ENCODE data around the gene CD209.

The CD209 gene

DNA sequence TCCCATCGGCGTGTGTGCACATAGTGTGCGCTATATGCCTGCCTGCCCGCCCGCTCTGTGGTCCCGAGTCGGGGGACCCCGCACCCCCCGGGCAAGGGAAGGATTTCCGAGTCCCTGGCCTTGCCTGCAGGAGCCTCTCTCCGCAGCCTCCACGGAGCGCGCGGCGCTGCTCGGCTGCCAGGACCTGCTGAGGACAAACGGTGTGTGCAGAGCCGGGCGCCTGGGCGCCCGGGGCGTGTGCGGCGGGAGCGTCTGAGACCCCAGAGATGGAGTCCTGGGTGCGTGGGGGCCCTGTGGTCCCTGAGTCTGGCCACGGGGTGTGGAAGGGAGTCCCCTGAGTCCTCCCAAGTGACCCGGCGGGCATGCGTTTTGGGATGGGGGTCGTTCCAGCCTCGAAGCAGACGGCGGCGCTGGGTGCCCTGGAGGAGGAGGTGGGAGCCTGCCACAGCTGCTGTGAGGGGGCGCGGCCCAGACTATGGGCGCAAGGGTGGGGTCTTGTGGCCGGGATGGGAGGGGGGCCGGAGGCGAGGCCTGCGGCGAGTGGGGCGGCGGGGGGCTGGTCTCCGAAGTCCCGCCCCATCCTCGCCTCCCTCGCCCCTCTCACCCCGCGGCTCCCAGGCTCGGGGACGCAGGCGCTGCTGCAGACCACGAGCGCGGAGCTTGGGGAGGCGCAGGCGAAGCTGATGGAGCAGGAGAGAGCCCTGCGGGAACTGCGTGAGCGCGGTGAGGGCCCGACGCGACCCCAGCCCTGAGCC, 41.0 kb upstream of the CD209 start:
- Histone ChIP-seq H3K4me3 (no peak overlapping the region), H3K9me3 (ENCODE audit: low read depth, low read length) (no peaks in the 10 kb centered on the region), H3K36me3 (ENCODE audit: insufficient read depth, low read length) (no peaks in the 10 kb centered on the region), H3K9ac (ENCODE audit: insufficient read length) (no peak overlapping the region), H3K27ac (no peak overlapping the region)
- DNase-seq (ENCODE audit: low read depth, low spot score), result no peak
- no peak for TF ChIP-seq POLR2AphosphoS5 (IDR thresholded peaks at IDR 0.05; ENCODE audit: borderline replicate concordance, low read depth, low read length)
- TF ChIP-seq EZH2 (IDR thresholded peaks at IDR 0.05), result no peak
- no peak for TF ChIP-seq FOXP2 (optimal IDR thresholded peaks at IDR 0.05; ENCODE audit: control extremely low read depth, extremely low read length, insufficient read depth)

DNA sequence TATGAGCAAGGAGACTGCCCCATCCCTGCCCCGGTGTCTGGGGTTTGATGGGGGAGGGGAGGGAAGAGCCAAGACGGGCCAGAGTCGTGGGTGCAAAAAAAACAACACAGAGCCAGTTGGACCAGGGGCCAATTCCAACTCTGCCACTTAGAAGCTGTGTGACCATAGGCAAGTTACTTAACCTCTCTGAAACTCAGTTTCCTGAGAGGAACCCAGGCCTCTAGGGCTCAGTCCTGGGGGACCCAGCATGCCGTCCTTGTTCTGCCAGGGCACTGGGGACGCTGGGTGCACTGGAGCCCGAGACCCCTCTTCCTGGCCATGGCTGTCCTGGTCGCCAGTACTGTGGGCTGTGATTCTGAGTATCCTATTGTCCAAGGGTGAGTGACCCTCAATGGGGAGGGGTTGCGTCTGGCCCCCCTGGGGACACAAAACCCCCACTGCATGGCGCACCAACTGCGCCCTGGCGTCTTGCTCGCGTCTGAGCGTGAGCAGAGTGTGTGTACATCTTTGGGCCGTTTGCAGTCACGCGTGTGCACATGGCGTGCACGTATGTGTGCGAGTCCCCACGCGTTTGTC, 40.4 kb upstream of the CD209 start:
- no peaks in the 10 kb centered on the region for H3K36me3 ChIP-seq (ENCODE audit: insufficient read depth, low read length)
- DNase-seq (ENCODE audit: low read depth, low spot score), result no peak
- H3K9ac ChIP-seq (ENCODE audit: insufficient read length), result no peak overlapping the region
- H3K4me3 ChIP-seq, result no peak overlapping the region
- no peak overlapping the region for H3K27ac ChIP-seq
- TF ChIP-seq EZH2 (IDR thresholded peaks at IDR 0.05), result no peak
- TF ChIP-seq POLR2AphosphoS5 (IDR thresholded peaks at IDR 0.05; ENCODE audit: borderline replicate concordance, low read depth, low read length), result no peak
- no peak for TF ChIP-seq FOXP2 (optimal IDR thresholded peaks at IDR 0.05; ENCODE audit: control extremely low read depth, extremely low read length, insufficient read depth)
- H3K9me3 ChIP-seq (ENCODE audit: low read depth, low read length), result no peaks in the 10 kb centered on the region

DNA sequence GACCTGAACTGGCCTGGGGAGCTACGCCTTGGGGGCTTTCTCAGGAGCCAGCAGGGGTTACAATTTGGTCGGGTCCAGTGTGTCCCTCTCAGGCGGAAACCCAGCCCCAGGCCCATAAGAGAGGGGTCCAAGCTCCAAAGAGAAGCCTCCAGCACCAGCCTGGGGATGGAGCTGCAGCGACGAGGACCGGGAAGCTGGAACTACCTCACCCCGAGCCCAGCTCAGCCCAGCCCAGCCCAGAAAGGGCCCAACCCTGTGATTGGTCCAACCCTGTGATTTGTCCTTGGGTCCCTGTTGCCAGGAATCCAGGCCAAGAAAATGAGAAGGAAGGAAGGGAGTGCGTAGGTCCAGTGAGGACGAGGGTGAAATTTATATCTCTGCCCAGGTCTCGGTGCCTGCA, 39.8 kb upstream of the CD209 start:
- H3K27ac ChIP-seq, result no peak overlapping the region
- no peaks in the 10 kb centered on the region for H3K36me3 ChIP-seq (ENCODE audit: insufficient read depth, low read length)
- H3K9me3 ChIP-seq (ENCODE audit: low read depth, low read length), result no peaks in the 10 kb centered on the region
- no peak for TF ChIP-seq FOXP2 (optimal IDR thresholded peaks at IDR 0.05; ENCODE audit: control extremely low read depth, extremely low read length, insufficient read depth)
- TF ChIP-seq EZH2 (IDR thresholded peaks at IDR 0.05), result no peak
- TF ChIP-seq POLR2AphosphoS5 (IDR thresholded peaks at IDR 0.05; ENCODE audit: borderline replicate concordance, low read depth, low read length), result no peak
- H3K4me3 ChIP-seq, result no peak overlapping the region
- H3K9ac ChIP-seq (ENCODE audit: insufficient read length), result no peak overlapping the region
- no peak for DNase-seq (ENCODE audit: low read depth, low spot score)

DNA sequence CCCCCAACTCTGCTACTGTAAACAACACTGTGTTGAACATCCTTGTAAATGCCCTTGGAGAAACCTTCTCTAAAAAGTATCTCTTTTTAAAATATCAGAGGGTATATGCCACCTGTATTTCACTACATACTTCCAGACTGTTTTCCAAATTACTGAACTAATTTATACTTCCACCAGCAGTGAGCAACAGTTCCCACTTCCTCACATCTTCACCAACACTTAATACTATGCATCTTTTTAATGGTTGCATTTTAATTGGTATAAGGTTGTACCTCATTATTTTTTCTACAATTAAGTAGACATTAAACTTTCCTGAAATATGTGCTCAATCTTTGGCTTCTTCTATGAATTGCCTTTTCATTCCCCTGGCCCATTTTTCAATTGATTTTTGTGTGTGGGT, 37.5 kb upstream of the CD209 start:
- H3K27ac ChIP-seq, result no peak overlapping the region

DNA sequence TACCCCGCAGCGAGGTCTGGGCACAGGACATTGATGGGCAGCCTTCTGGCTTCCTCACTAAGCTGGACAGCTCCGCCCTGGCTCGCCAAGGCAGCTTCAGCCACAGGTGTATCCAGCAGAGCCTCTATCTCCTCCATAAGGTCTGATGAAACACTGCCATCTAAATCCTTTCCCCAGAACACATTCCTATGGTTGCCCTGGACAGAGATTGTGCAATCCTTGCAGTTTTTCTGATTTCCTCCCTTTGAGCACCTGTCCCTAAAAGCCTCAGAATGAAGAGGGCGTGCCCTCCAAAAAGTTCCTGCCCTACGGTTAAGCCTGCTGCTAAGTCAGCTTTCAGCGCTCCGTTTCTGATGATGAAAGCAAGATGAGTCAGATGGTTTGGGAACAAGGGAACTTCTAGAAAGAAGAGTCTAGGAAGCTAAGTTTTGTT, 36.7 kb upstream of the CD209 start:
- H3K4me3 ChIP-seq, result no peak overlapping the region
- H3K9ac ChIP-seq (ENCODE audit: insufficient read length), result no peak overlapping the region
- no peaks in the 10 kb centered on the region for H3K36me3 ChIP-seq (ENCODE audit: insufficient read depth, low read length)
- no peak for TF ChIP-seq POLR2AphosphoS5 (IDR thresholded peaks at IDR 0.05; ENCODE audit: borderline replicate concordance, low read depth, low read length)
- TF ChIP-seq FOXP2 (optimal IDR thresholded peaks at IDR 0.05; ENCODE audit: control extremely low read depth, extremely low read length, insufficient read depth), result no peak
- TF ChIP-seq EZH2 (IDR thresholded peaks at IDR 0.05), result no peak
- no peak overlapping the region for H3K27ac ChIP-seq
- no peak for DNase-seq (ENCODE audit: low read depth, low spot score)
- no peaks in the 10 kb centered on the region for H3K9me3 ChIP-seq (ENCODE audit: low read depth, low read length)

More for the DNA sequence above, 37.5 kb upstream of the CD209 start:
- TF ChIP-seq EZH2 (IDR thresholded peaks at IDR 0.05), result no peak
- no peak for TF ChIP-seq POLR2AphosphoS5 (IDR thresholded peaks at IDR 0.05; ENCODE audit: borderline replicate concordance, low read depth, low read length)
- no peak for TF ChIP-seq FOXP2 (optimal IDR thresholded peaks at IDR 0.05; ENCODE audit: control extremely low read depth, extremely low read length, insufficient read depth)
- DNase-seq (ENCODE audit: low read depth, low spot score), result no peak
- Histone ChIP-seq H3K9me3 (ENCODE audit: low read depth, low read length) (no peaks in the 10 kb centered on the region), H3K36me3 (ENCODE audit: insufficient read depth, low read length) (no peaks in the 10 kb centered on the region), H3K9ac (ENCODE audit: insufficient read length) (no peak overlapping the region), H3K4me3 (no peak overlapping the region)

DNA sequence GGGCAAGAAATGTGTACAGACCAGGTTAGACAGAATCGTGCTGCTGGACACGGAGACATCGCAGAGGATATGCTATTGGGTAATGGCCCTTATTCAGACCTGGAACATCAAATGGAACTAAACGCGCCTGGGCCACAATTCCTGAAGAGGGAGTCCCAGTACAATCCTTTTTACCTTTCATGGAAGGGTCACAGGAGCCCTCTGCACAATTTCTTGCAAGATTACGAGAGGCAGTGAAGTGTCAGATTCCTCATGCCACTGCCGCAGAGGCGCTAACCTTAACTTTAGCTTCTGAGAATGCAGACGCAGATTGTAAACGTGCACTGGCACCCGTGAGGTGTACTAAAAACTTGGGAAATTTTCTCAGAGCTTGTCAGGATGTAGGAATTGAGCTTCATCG, 33.8 kb upstream of the CD209 start:
- no peak overlapping the region for H3K27ac ChIP-seq
- TF ChIP-seq EZH2 (IDR thresholded peaks at IDR 0.05) (no peak), FOXP2 (optimal IDR thresholded peaks at IDR 0.05; ENCODE audit: control extremely low read depth, extremely low read length, insufficient read depth) (no peak), POLR2AphosphoS5 (IDR thresholded peaks at IDR 0.05; ENCODE audit: borderline replicate concordance, low read depth, low read length) (no peak)
- H3K9ac ChIP-seq (ENCODE audit: insufficient read length), result no peak overlapping the region
- no peaks in the 10 kb centered on the region for H3K9me3 ChIP-seq (ENCODE audit: low read depth, low read length)
- no peaks in the 10 kb centered on the region for H3K36me3 ChIP-seq (ENCODE audit: insufficient read depth, low read length)
- no peak overlapping the region for H3K4me3 ChIP-seq
- DNase-seq (ENCODE audit: low read depth, low spot score), result no peak

DNA sequence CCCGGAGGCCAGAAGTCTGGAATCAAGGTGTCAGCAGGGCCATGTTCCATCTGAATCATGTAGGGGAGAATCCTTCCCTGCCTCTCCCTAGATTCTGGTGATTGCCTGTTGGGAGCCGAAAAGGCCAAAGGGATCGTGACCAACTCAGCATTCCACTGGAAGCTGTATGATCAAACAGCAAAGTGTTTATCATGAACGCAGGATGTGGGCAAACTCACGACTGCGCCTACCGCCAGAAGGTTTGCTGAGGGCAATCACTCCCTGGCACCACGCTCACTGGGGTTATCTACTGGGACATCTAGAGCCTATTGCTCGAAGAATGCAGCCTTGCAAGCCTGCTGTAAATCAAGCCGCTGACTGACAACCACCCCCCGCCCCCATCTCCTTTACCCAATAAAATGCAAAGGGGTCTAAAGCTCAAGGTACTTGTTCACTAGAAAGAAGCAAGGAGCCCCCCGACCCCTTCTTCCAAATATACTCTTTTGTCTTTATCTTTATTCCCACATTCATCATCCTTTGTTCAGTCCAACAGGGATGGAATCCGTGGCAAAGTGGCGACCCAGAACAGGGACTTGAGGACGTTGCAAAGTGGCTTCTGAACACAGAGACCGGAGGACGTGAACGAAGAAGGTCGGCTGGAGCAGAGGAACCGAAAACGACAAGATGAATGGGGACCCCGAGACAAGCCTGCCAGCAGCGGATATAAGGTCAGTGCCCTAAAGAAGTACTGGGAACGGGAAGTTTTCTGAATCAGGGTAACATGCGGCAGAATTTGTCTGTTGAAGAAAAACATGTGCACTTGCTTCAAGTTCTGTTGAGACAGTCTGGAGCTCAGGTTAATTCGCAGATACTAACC, 32.5 kb upstream of the CD209 start:
- Histone ChIP-seq H3K9ac (ENCODE audit: insufficient read length) (no peak overlapping the region), H3K9me3 (ENCODE audit: low read depth, low read length) (no peaks in the 10 kb centered on the region)
- no peak for DNase-seq (ENCODE audit: low read depth, low spot score)

DNA sequence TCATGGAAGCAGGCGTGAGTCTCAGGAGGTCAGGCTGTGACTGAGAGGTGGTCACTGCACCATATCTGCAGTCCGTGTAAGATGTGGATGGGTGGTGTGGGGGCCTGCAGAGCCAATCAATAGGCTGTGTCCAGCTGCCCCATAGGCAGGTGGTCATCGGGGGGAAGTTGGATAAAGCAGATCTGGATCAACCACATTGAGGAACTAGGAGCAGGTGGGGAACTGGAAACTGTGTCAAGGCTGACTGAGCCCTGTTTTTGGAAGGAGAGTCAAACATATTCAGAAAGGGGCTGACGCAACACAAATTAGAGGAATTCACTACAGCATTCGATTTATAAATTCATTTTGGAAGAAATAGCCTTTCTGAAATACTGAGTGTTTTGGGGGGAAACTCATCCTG, 30.7 kb upstream of the CD209 start:
- Histone ChIP-seq H3K9me3 (ENCODE audit: low read depth, low read length) (no peaks in the 10 kb centered on the region), H3K27ac (no peak overlapping the region), H3K9ac (ENCODE audit: insufficient read length) (no peak overlapping the region), H3K4me3 (no peak overlapping the region), H3K36me3 (ENCODE audit: insufficient read depth, low read length) (no peaks in the 10 kb centered on the region)
- no peak for TF ChIP-seq EZH2 (IDR thresholded peaks at IDR 0.05)
- TF ChIP-seq POLR2AphosphoS5 (IDR thresholded peaks at IDR 0.05; ENCODE audit: borderline replicate concordance, low read depth, low read length), result no peak
- TF ChIP-seq FOXP2 (optimal IDR thresholded peaks at IDR 0.05; ENCODE audit: control extremely low read depth, extremely low read length, insufficient read depth), result no peak
- DNase-seq (ENCODE audit: low read depth, low spot score), result no peak

More for the DNA sequence above, 32.5 kb upstream of the CD209 start:
- TF ChIP-seq EZH2 (IDR thresholded peaks at IDR 0.05) (no peak), POLR2AphosphoS5 (IDR thresholded peaks at IDR 0.05; ENCODE audit: borderline replicate concordance, low read depth, low read length) (no peak), FOXP2 (optimal IDR thresholded peaks at IDR 0.05; ENCODE audit: control extremely low read depth, extremely low read length, insufficient read depth) (no peak)
- H3K36me3 ChIP-seq (ENCODE audit: insufficient read depth, low read length), result no peaks in the 10 kb centered on the region
- no peak overlapping the region for H3K27ac ChIP-seq
- no peak overlapping the region for H3K4me3 ChIP-seq

Measured in SK-N-MC (cell line).